ENCODE measurements around the gene ANAPC2.
A peak's percentile ranks its signal among the peaks of the same experiment; 100 is the strongest.

Gene ANAPC2

DNA sequence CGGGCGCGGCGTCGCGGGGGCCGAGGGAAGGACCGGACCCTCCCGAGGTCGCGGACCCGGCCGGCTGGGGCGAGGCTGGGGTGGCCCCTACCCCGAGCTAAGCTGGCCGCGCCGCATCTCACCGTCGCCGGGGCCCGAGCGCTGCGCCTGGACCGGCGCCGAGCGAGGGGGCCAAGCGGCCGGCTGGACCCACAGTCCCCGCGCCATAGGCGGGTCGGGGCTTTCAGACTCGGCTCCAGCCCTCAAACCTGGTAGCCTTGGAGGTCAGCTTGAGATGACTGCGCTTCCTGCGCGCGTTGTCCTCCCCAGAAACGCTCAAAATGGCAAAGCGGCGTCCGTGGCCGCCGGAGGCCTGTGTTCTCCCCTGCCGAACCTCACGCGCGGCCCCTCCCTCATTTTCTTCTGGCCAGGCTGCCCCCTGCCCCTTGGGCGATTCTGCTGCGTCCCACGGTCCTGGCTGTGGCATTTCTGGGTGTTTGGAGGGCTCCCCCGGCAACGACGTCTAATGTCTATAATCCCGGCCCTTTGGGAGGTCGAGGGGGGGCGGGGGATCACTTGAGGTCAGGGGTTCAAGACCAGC lies 58.1 kb downstream of the ANAPC2 start:
- H3K9me3 ChIP-seq = no peaks in the 10 kb centered on the region

DNA sequence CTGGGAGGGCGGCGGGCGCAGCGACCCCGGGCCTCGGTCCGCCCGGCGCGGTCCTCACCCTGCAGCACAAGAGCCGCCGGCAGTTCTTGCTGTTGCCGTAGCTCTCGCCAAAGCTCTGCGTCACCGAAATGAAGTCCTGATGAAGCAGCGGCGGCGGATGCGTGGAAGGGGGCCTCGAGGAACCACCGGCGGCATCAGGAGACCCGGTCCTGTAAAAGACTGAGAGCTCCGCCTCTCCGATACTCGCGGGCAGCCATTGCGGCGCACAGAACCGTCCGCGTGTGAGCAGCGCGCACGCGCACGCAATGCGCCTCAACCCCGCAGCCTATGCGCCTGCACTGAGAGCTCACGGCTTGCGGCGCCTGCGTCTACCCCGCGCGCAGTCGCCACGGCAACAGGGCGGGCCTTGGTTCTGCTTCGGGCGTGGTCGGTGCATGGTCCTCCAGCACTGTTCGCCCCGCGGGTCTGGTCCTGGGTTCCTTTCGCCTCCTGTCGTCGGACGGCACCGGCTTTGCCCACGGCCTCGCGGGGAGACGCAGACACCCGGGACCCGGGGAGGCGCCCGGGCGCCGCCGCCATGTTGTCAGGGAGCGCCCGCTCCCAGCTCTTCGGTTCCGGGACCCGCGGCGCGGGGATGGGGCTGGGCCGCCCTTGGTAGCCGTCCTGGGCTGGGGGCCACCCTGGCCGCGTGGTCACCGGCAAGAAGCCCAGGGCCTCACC lies 58.7 kb downstream of the ANAPC2 start:
- Histone ChIP-seq H3K4me3 (ENCODE audit: low read depth in 1 of 2, low read length in 1 of 2) (peak overlapping the region; percentile 80 to 85), H3K27me3 (peaks cover 66% of the 10 kb centered on the region), H3K36me3 (no peaks in the 10 kb centered on the region), H3K27ac (peak overlapping the region; percentile 32), H3K9me3 (no peaks in the 10 kb centered on the region), H3K4me1 (ENCODE audit: control insufficient read depth in 1 of 2, insufficient read depth in 1 of 2, low read depth in 1 of 2, low read length in 1 of 2) (peaks cover 38% of the 10 kb centered on the region in 2 experiments)
- TF ChIP-seq, protein P1, sequence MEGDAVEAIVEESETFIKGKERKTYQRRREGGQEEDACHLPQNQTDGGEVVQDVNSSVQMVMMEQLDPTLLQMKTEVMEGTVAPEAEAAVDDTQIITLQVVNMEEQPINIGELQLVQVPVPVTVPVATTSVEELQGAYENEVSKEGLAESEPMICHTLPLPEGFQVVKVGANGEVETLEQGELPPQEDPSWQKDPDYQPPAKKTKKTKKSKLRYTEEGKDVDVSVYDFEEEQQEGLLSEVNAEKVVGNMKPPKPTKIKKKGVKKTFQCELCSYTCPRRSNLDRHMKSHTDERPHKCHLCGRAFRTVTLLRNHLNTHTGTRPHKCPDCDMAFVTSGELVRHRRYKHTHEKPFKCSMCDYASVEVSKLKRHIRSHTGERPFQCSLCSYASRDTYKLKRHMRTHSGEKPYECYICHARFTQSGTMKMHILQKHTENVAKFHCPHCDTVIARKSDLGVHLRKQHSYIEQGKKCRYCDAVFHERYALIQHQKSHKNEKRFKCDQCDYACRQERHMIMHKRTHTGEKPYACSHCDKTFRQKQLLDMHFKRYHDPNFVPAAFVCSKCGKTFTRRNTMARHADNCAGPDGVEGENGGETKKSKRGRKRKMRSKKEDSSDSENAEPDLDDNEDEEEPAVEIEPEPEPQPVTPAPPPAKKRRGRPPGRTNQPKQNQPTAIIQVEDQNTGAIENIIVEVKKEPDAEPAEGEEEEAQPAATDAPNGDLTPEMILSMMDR (IDR thresholded peaks at IDR 0.05) = peak; percentile 32

More for the DNA sequence above, 58.1 kb downstream of the ANAPC2 start:
- Histone ChIP-seq H3K4me1 (ENCODE audit: control insufficient read depth in 1 of 2, insufficient read depth in 1 of 2, low read depth in 1 of 2, low read length in 1 of 2) (peaks cover 38% of the 10 kb centered on the region in 2 experiments), H3K27me3 (peaks cover 73% of the 10 kb centered on the region), H3K4me3 (ENCODE audit: low read depth in 1 of 2, low read length in 1 of 2) (peak overlapping the region; percentile 80 to 85), H3K36me3 (no peaks in the 10 kb centered on the region), H3K27ac (peak overlapping the region; percentile 32)
- TF ChIP-seq, protein P1 (IDR thresholded peaks at IDR 0.05) = no peak

DNA sequence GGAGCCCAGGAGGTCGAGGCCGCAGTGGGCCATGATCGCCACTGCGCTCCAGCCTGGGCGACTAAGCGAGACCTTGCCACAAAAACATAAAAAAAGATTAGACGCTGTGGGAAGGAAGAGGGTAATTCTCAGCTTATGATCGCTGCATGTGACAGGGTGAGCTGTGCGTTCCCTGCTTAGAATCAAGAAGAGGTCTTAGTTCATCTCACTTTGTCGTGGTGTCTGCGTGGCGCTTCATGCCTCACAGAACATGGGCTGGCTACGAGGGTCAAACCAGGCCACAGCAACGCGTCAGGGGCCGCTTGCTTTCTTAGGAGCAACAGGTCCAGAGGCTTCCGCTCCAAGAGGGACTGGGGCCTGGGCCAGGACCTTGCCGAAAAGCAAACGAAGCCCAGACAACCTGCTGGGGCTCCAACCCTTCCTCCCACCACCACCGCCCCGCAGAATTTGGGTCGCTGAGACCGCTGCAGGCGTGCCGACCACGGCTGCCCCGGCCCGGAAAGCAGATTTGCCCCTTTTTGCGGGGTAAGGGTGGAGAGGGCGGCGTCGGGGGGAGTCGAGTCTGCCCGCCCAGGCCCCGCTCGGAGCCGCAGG lies 59.4 kb downstream of the ANAPC2 start:
- H3K9me3 ChIP-seq = no peaks in the 10 kb centered on the region
- TF ChIP-seq, protein P1 (IDR thresholded peaks at IDR 0.05) = no peak
- peaks cover 60% of the 10 kb centered on the region for H3K27me3 ChIP-seq
- H3K4me1 ChIP-seq (ENCODE audit: control insufficient read depth in 1 of 2, insufficient read depth in 1 of 2, low read depth in 1 of 2, low read length in 1 of 2) = peaks cover 38% of the 10 kb centered on the region in 2 experiments
- H3K4me3 ChIP-seq (ENCODE audit: low read depth in 1 of 2, low read length in 1 of 2) = peak overlapping the region; percentile 80 to 85
- H3K36me3 ChIP-seq = no peaks in the 10 kb centered on the region
- peak overlapping the region; percentile 32 for H3K27ac ChIP-seq

DNA sequence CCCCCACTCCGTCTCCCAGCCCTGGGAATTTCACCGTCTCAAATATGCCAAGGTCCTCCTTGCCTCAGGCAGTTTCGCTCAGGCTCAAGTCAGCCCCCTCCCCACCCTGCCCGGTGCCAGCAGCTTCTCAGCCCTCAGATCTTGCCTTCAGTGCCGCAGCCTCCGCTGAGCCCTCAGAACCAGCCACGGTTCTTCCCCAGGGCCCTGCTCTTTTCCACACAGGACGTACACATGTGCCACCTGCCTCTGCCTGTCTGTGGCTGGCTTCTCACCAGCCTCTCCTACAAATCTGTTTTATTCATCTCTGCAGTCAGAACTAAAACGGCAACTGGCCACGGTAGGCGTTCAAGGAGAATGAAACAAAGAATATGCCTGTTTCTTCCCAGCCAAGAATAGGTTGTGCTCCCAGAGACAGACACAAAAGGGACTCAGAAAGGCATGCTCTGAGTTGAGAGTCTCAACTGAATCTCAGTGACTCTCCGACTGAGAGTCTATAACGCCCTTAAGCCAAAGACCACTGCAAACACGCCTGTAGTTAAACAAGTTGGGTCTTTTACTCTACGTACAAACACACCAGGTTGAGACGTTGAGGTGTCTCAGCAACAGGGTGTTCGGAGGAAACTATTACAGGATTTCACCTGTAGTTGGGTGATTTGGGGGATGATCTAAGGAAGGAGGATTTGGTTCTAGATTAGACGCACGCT lies 60.0 kb downstream of the ANAPC2 start:
- Histone ChIP-seq H3K27me3 (peaks cover 53% of the 10 kb centered on the region), H3K36me3 (no peaks in the 10 kb centered on the region), H3K27ac (peak overlapping the region; percentile 59), H3K9me3 (no peaks in the 10 kb centered on the region), H3K4me3 (ENCODE audit: low read depth in 1 of 2, low read length in 1 of 2) (no peak overlapping the region), H3K4me1 (ENCODE audit: control insufficient read depth in 1 of 2, insufficient read depth in 1 of 2, low read depth in 1 of 2, low read length in 1 of 2) (peaks cover 38% of the 10 kb centered on the region in 2 experiments)
- TF ChIP-seq, protein P1 (IDR thresholded peaks at IDR 0.05) = no peak

DNA sequence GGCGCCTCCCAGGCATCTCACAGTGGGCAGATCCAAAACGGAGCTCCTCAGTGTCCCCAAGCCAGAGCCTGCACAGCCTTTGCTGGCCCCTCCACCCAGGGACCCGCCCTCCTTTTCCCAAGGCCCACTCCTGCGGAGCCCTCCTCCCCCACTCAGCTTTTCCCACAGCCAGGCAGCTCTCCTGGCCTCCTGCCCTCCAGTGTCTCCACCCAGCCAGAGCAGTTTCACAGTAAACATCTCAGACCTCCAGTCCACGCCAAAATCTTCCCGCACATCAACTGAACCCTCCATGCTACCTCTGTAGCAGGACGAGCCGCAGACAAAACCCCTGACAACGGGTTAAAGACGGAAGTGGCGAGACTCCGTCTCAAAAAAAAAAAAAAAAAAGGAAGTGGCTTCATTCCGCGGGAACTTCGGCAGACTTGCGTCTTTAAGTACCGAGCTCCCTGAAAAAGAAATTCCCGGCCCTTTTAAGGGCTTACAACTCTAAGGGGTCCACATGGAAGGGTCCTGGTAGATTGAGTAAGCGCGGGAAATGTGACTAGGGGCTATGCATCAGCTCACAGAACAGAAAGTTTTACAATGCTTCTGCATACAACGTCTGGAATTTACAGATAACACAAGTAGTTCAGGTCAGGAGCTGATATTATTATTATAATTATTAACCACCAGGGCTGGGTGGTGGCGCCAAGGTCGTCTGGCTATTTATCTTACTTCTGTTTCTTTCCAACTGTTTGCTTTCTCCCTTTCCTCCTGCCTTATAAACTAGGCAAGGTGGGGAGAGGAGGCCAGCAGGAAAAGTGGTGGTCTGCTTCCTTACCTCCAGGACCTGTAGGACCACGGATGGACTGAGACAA lies 60.8 kb downstream of the ANAPC2 start:
- Histone ChIP-seq H3K36me3 (no peaks in the 10 kb centered on the region), H3K27ac (peak overlapping the region; percentile 59), H3K9me3 (no peaks in the 10 kb centered on the region), H3K27me3 (peaks cover 46% of the 10 kb centered on the region), H3K4me1 (ENCODE audit: control insufficient read depth in 1 of 2, insufficient read depth in 1 of 2, low read depth in 1 of 2, low read length in 1 of 2) (peaks cover 38% of the 10 kb centered on the region in 2 experiments), H3K4me3 (ENCODE audit: low read depth in 1 of 2, low read length in 1 of 2) (peak overlapping the region; percentile 47 to 58)
- TF ChIP-seq, protein P1 (IDR thresholded peaks at IDR 0.05) = no peak

Data from neutrophil (primary cell).